Cardiac muscle cell (in vitro differentiated cells and primary cell): ENCODE data around the gene TMEM121. TPM values are rescaled to one million over a fixed set of nuclear protein-coding genes. Genes with fewer than 3 reads are reported as not detected.

Experiments used
- DNase-seq, 2 donors: peaks; one replicate each; pipeline versions ENCODE4 v3.0.0 to v3.0.0-alpha.2; 2010 to 2017; ENCODE audit warnings: low read depth in 1 of 2, low spot score in 1 of 2
- H3K27ac ChIP-seq: fragments of 200-600 bp; sonication (generic); 2 replicates; pipeline ENCODE4 v1.5.1; 2016
- H3K27me3 ChIP-seq: fragments of 200-600 bp; sonication (generic); 2 replicates; pipeline ENCODE4 v1.6.0; 2016; ENCODE audit warnings: control low read depth
- H3K36me3 ChIP-seq: fragments of 200-600 bp; sonication (generic); 2 replicates; pipeline ENCODE4 v1.5.1; 2016; ENCODE audit warnings: control low read depth
- H3K4me1 ChIP-seq: fragments of 200-600 bp; sonication (generic); 2 replicates; pipeline ENCODE4 v1.8.1; 2017; ENCODE audit warnings: low read depth, mild to moderate bottlenecking, mixed run types
- H3K4me3 ChIP-seq: fragments of 200-600 bp; sonication (generic); 2 replicates; pipeline ENCODE4 v1.5.1; 2016; ENCODE audit warnings: mild to moderate bottlenecking
- H3K9me3 ChIP-seq: fragments of 200-600 bp; sonication (generic); 2 replicates; pipeline ENCODE4 v1.5.1; 2017; ENCODE audit warnings: low read depth, mild to moderate bottlenecking, control low read depth
- CTCF ChIP-seq: IDR thresholded peaks from 2 replicates; pipeline ENCODE4 v1.5.1; 2012; ENCODE audit warnings: low read depth, mild to moderate bottlenecking, low read length
- polyA plus RNA-seq: library from polyadenylated mRNA; unstranded; fragments of >200 nt; fragmentation: Nextera tagmentation; extraction: Ambion mirVana; gene quantifications from 2 replicates; pipeline ENCODE4 v1.2.1, GENCODE V29; 2016
- total RNA-seq: library from RNA; depleted of rRNA; stranded (reverse); fragments of >200 nt; gene quantifications from 2 replicates; pipeline ENCODE4 v1.2.3, GENCODE V29; 2016

Gene TMEM121
- total and polyA plus RNA-seq, 2 experiments from 2014 or later, result 4.4 to 8.8 TPM

- H3K4me1 ChIP-seq, result no peaks in the 10 kb centered on the region
- H3K4me3 ChIP-seq, result no peak overlapping the region
- TF ChIP-seq CTCF, result no peak
- H3K27ac ChIP-seq, result no peak overlapping the region
- H3K27me3 ChIP-seq, result no peaks in the 10 kb centered on the region
- no peaks in the 10 kb centered on the region for H3K9me3 ChIP-seq
- no peak for DNase-seq
- H3K36me3 ChIP-seq, result no peaks in the 10 kb centered on the region
Observed at GRCh38 chr14:105503935-105504692, 22.3 kb upstream of the TMEM121 start.

- DNase-seq, result no peak
- TF ChIP-seq CTCF, result no peak
- no peaks in the 10 kb centered on the region for H3K36me3 ChIP-seq
- H3K9me3 ChIP-seq, result no peaks in the 10 kb centered on the region
- H3K27me3 ChIP-seq, result no peaks in the 10 kb centered on the region
- no peak overlapping the region for H3K4me3 ChIP-seq
- no peaks in the 10 kb centered on the region for H3K4me1 ChIP-seq
- no peak overlapping the region for H3K27ac ChIP-seq
Observed at GRCh38 chr14:105505101-105505500, 21.3 kb upstream of the TMEM121 start.

- Histone ChIP-seq H3K9me3 (no peaks in the 10 kb centered on the region), H3K4me1 (no peaks in the 10 kb centered on the region), H3K4me3 (no peak overlapping the region), H3K27ac (no peak overlapping the region), H3K27me3 (no peaks in the 10 kb centered on the region), H3K36me3 (no peaks in the 10 kb centered on the region)
- DNase-seq, result no peak
- TF ChIP-seq CTCF, result no peak
Observed at GRCh38 chr14:105507247-105507646, 19.1 kb upstream of the TMEM121 start.

- no peak for TF ChIP-seq CTCF
- Histone ChIP-seq H3K4me1 (no peaks in the 10 kb centered on the region), H3K27me3 (no peaks in the 10 kb centered on the region), H3K36me3 (no peaks in the 10 kb centered on the region), H3K27ac (no peak overlapping the region), H3K9me3 (no peaks in the 10 kb centered on the region), H3K4me3 (no peak overlapping the region)
- DNase-seq, result no peak
Observed at GRCh38 chr14:105508069-105508468, 18.3 kb upstream of the TMEM121 start.

- H3K9me3 ChIP-seq, result no peaks in the 10 kb centered on the region
- TF ChIP-seq CTCF, result no peak
- H3K4me1 ChIP-seq, result no peaks in the 10 kb centered on the region
- H3K4me3 ChIP-seq, result no peak overlapping the region
- H3K36me3 ChIP-seq, result no peaks in the 10 kb centered on the region
- no peak for DNase-seq
- no peaks in the 10 kb centered on the region for H3K27me3 ChIP-seq
- no peak overlapping the region for H3K27ac ChIP-seq
Observed at GRCh38 chr14:105508601-105509000, 17.8 kb upstream of the TMEM121 start.

GRCh38 chr14:105517096-105517495, 9.3 kb upstream of the TMEM121 start:
- Histone ChIP-seq H3K27me3 (no peaks in the 10 kb centered on the region), H3K9me3 (no peaks in the 10 kb centered on the region), H3K27ac (no peak overlapping the region), H3K4me1 (no peaks in the 10 kb centered on the region), H3K36me3 (no peaks in the 10 kb centered on the region), H3K4me3 (no peak overlapping the region)
- no peak for TF ChIP-seq CTCF
- DNase-seq, result no peak
